ENCODE data around the gene GRID2. TPM values are rescaled to one million over a fixed set of nuclear protein-coding genes. Genes with fewer than 3 reads are reported as not detected.
"Not testable (repeated sequence)": the region's sequence is repeated elsewhere in the genome, so short reads cannot be mapped to it uniquely, and the experiment has no call there.

GRID2 gene
- total RNA-seq, 1 donor from 2014 or later, result not detected

DNA sequence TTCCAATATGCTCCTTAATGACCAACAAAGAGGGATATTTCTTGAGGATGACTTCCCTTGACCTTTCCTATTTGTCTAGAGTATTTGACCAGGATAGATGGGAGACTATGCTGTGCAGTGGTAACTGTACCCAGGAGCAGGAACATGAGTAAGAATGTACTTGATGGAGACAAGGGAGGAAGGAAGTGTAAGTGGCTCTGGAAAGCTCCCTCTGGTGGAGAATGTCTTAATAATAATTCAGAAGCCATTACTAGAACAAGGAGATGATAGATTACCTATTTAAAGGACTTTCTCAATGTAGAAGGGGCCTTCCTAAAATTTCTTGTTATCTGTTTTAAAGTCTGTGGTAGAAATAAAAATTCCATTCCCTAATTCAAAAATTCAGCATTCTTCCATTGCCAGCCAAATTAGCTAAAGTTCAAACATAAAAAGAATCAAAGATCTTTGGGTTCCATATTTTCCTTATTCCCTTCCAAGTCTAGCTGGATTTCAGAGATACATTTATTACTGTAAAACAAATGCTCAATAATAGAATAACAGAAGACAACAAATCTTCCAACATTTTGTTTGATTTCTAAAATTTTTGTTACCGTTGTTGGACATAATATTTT lies 83.8 kb downstream of the GRID2 start:
- Mint-ChIP-seq H3K9me3 (no peaks in the 10 kb centered on the region), H3K27ac (no peak overlapping the region), H3K27me3 (ENCODE audit: low read depth) (no peaks in the 10 kb centered on the region), H3K4me3 (ENCODE audit: low read depth) (no peak overlapping the region), H3K36me3 (ENCODE audit: low read depth) (no peaks in the 10 kb centered on the region), H3K4me1 (ENCODE audit: low read depth) (no peaks in the 10 kb centered on the region)
- intact Hi-C loops (cut with micrococcal nuclease), result loop anchor here (5.0 kb wide), 1 partner anchor 1970 kb away; no protein-coding TSS in a partner anchor
- DNase-seq (ENCODE audit: low spot score), result no peak

DNA sequence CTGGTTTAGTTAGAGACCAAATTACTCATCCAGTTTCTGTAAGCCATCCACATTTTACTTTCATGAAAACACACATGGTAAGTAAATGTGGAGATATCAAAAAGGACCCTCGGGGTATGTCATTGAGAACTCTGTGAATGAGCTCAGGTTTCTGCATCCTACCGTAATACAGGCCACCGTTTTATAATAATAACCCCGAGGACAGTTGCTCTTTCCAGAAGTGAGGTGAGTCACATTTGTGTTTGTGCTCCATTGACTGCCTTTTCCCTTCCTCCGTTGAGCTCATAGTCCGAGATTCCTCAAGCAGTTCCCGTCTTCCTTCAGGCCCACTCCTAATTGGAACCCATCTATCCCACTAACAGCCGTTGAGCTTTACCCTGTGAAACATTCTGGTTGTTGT lies 95.3 kb downstream of the GRID2 start:
- no peaks in the 10 kb centered on the region for H3K4me1 Mint-ChIP-seq (ENCODE audit: low read depth)
- intact Hi-C loops (cut with micrococcal nuclease), result no loop called here
- no peaks in the 10 kb centered on the region for H3K36me3 Mint-ChIP-seq (ENCODE audit: low read depth)
- DNase-seq (ENCODE audit: low spot score), result no peak
- no peaks in the 10 kb centered on the region for H3K9me3 Mint-ChIP-seq
- no peaks in the 10 kb centered on the region for H3K27me3 Mint-ChIP-seq (ENCODE audit: low read depth)
- no peak overlapping the region for H3K27ac Mint-ChIP-seq
- no peak overlapping the region for H3K4me3 Mint-ChIP-seq (ENCODE audit: low read depth)

GRCh38 chr4:92403525-92403924 lies 99.8 kb downstream of the GRID2 start:
- DNase-seq (ENCODE audit: low spot score); H3K9me3 Mint-ChIP-seq; H3K36me3 Mint-ChIP-seq (ENCODE audit: low read depth); H3K27ac Mint-ChIP-seq; intact Hi-C loops (cut with micrococcal nuclease); H3K4me3 Mint-ChIP-seq (ENCODE audit: low read depth); H3K27me3 Mint-ChIP-seq (ENCODE audit: low read depth); H3K4me1 Mint-ChIP-seq (ENCODE audit: low read depth): not testable (repeated sequence)

- no peaks in the 10 kb centered on the region for H3K4me1 Mint-ChIP-seq (ENCODE audit: low read depth)
- H3K36me3 Mint-ChIP-seq (ENCODE audit: low read depth), result no peaks in the 10 kb centered on the region
- peaks cover 7% of the 10 kb centered on the region for H3K9me3 Mint-ChIP-seq
- H3K27me3 Mint-ChIP-seq (ENCODE audit: low read depth), result no peaks in the 10 kb centered on the region
- intact Hi-C loops (cut with micrococcal nuclease), result no loop called here
- H3K4me3 Mint-ChIP-seq (ENCODE audit: low read depth), result no peak overlapping the region
- no peak overlapping the region for H3K27ac Mint-ChIP-seq
- DNase-seq (ENCODE audit: low spot score), result no peak
Observed at GRCh38 chr4:92406488-92406887, 102.7 kb downstream of the GRID2 start.

- Mint-ChIP-seq H3K4me1 (ENCODE audit: low read depth) (no peaks in the 10 kb centered on the region), H3K27ac (no peak overlapping the region), H3K27me3 (ENCODE audit: low read depth) (no peaks in the 10 kb centered on the region), H3K36me3 (ENCODE audit: low read depth) (no peaks in the 10 kb centered on the region), H3K4me3 (ENCODE audit: low read depth) (no peak overlapping the region), H3K9me3 (no peaks in the 10 kb centered on the region)
- intact Hi-C loops (cut with micrococcal nuclease), result no loop called here
- no peak for DNase-seq (ENCODE audit: low spot score)
Observed at GRCh38 chr4:92421920-92422319, 118.2 kb downstream of the GRID2 start.

GRCh38 chr4:92433272-92433758 lies 129.5 kb downstream of the GRID2 start:
- Mint-ChIP-seq H3K4me1 (ENCODE audit: low read depth) (no peaks in the 10 kb centered on the region), H3K9me3 (no peaks in the 10 kb centered on the region), H3K27me3 (ENCODE audit: low read depth) (no peaks in the 10 kb centered on the region), H3K4me3 (ENCODE audit: low read depth) (no peak overlapping the region), H3K27ac (no peak overlapping the region), H3K36me3 (ENCODE audit: low read depth) (no peaks in the 10 kb centered on the region)
- intact Hi-C loops (cut with micrococcal nuclease), result no loop called here
- no peak for DNase-seq (ENCODE audit: low spot score)

DNA sequence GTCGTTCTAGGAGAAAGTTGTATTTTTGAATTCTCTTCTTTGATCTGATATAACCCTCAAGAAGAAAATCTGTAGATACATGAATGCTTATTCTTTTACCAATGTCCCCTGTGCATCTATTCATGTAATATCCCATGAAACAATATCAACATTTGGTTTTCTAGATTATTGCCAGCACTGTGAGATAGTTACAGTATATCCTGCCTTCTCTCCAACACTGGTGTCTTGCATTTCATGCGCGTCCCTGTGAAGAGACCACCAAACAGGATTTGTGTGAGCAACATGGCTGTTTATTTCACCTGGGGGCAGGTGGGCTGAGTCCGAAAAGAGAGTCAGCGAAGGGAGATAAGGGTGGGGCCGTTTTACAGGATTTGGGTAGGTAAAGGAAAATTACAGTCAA lies 135.0 kb downstream of the GRID2 start:
- H3K27ac Mint-ChIP-seq; DNase-seq (ENCODE audit: low spot score); intact Hi-C loops (cut with micrococcal nuclease); H3K36me3 Mint-ChIP-seq (ENCODE audit: low read depth); H3K4me3 Mint-ChIP-seq (ENCODE audit: low read depth); H3K27me3 Mint-ChIP-seq (ENCODE audit: low read depth); H3K4me1 Mint-ChIP-seq (ENCODE audit: low read depth): not testable (repeated sequence)
- H3K9me3 Mint-ChIP-seq, result peaks cover 17% of the 10 kb centered on the region

DNA sequence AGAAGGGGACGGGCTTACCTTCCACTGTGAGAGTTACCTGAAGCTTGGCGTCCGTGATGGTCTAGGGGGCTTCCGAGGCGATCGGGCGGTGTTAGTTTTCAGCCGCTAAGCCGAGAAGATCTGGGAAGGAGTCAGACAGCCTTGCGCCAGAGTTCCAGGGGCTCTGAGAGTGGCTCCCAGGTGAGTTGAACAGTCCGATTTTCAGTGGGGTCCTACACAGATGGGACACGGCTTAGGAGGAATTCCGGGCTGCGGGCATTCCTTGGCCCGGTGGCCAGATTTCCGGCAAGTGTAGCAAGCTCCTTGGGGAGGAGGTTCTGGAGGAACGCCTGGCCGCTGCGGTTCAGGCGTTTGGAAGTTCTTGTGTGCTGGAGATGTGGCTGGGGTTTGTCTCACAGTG lies 138.4 kb downstream of the GRID2 start:
- intact Hi-C loops (cut with micrococcal nuclease); H3K4me3 Mint-ChIP-seq (ENCODE audit: low read depth); H3K27ac Mint-ChIP-seq; H3K4me1 Mint-ChIP-seq (ENCODE audit: low read depth); DNase-seq (ENCODE audit: low spot score); H3K36me3 Mint-ChIP-seq (ENCODE audit: low read depth); H3K27me3 Mint-ChIP-seq (ENCODE audit: low read depth): not testable (repeated sequence)
- H3K9me3 Mint-ChIP-seq, result peaks cover 17% of the 10 kb centered on the region

DNA sequence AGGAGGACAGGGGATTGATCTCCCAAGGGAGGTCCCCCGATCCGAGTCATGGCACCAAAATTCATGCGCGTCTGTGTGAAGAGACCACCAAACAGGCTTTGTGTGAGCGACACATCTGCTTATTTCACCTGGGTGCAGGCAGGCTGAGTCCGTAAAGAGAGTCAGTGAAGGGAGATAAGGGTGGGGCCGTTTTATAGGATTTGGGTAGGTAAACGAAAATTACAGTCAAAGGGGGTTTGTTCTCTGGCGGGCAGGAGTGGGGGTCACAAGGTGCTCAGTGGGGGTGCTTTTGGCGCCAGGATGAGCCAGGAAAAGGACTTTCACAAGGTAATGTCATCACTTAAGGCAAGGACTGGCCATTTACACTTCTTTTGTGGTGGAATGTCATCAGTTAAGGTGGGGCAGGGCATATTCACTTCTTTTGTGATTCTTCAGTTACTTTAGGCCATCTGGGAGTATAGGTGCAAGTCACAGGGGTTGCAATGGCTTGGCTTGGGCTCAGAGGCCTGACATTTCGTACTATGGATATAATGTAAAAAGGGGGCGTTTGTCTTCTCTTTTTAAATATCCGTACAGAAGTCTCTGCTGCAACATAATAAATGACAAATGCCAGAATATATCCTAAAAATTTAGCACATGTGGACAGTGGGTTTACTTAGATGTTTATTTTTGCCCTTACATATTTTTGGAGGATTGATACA lies 140.5 kb downstream of the GRID2 start:
- H3K27me3 Mint-ChIP-seq (ENCODE audit: low read depth); intact Hi-C loops (cut with micrococcal nuclease); H3K36me3 Mint-ChIP-seq (ENCODE audit: low read depth); H3K4me1 Mint-ChIP-seq (ENCODE audit: low read depth); H3K27ac Mint-ChIP-seq; H3K4me3 Mint-ChIP-seq (ENCODE audit: low read depth); DNase-seq (ENCODE audit: low spot score): not testable (repeated sequence)
- peaks cover 12% of the 10 kb centered on the region for H3K9me3 Mint-ChIP-seq

DNA sequence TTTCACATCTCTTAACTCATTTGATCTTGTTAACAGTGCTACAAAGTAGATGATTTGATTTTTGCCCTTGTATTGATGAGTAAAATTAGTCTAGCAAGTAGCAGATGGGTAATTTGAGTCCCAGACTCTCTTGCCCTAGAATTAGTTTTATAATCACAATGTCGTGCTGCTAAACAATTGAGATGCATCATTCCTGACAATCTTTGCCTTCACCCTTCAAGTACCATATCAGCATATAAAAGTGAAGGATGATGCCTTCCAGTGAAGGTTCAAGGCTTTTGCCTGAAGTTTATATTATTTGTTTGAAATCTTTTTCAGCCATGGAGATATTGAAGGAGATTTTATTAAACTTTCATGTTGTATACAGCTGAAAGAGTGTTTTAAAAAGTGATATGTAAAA lies 141.4 kb downstream of the GRID2 start:
- no peak for DNase-seq (ENCODE audit: low spot score)
- Mint-ChIP-seq H3K36me3 (ENCODE audit: low read depth) (no peaks in the 10 kb centered on the region), H3K4me3 (ENCODE audit: low read depth) (no peak overlapping the region), H3K27me3 (ENCODE audit: low read depth) (no peaks in the 10 kb centered on the region), H3K9me3 (peaks cover 12% of the 10 kb centered on the region), H3K27ac (no peak overlapping the region), H3K4me1 (ENCODE audit: low read depth) (no peaks in the 10 kb centered on the region)
- intact Hi-C loops (cut with micrococcal nuclease), result no loop called here

DNA sequence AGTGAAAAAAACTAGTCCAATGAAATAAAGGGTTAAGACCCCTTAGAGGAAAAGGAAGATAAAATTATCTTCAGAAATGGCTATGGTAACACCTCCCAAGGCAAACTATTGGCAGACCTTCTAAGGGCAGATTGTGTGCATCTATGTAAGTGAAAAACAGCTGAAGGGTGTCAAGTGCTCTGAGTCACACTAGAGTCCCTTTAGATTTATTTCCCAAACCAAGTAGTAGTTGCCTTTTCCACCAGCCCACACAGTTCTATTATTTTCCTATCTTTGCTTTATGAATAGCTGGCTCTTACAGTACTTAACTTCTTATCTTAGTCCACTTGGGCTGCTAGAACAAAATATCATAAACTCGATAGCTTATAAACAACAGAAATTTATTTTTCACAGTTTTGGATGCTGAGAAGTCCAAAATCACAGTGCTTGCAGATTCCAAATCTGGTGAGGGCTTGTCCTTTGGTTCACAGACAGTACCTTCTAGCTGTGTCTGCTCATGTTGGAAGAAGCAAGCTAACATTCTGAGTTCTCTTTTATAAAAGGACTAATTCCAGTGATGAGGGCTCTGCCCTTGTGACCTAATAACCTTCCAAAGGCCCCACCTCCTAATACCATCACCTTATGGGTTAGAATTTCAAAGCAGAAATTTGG lies 143.6 kb downstream of the GRID2 start:
- no peak for DNase-seq (ENCODE audit: low spot score)
- H3K27me3 Mint-ChIP-seq (ENCODE audit: low read depth), result no peaks in the 10 kb centered on the region
- H3K27ac Mint-ChIP-seq, result no peak overlapping the region
- no peaks in the 10 kb centered on the region for H3K36me3 Mint-ChIP-seq (ENCODE audit: low read depth)
- intact Hi-C loops (cut with micrococcal nuclease), result no loop called here
- no peaks in the 10 kb centered on the region for H3K4me1 Mint-ChIP-seq (ENCODE audit: low read depth)
- no peak overlapping the region for H3K4me3 Mint-ChIP-seq (ENCODE audit: low read depth)
- no peaks in the 10 kb centered on the region for H3K9me3 Mint-ChIP-seq

DNA sequence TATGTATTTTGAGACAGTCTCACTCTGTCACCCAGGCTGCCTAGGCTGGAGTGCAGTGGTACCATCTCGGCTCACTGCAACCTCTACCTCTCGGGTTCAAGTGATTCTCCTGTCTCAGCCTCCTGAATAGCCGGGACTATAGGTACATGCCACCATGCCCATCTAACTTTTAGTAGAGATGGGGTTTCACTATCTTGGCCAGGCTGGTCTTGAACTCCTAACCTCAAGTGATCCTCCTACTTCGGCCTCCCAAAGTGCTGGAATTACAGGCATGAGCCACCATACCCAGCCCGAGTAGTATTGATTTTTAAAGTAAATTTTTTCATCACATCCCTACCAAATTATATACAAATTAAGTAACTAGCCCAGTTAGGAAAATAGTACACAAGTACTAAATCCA lies 144.4 kb downstream of the GRID2 start:
- H3K27ac Mint-ChIP-seq; intact Hi-C loops (cut with micrococcal nuclease); H3K36me3 Mint-ChIP-seq (ENCODE audit: low read depth); H3K4me1 Mint-ChIP-seq (ENCODE audit: low read depth); H3K9me3 Mint-ChIP-seq; H3K4me3 Mint-ChIP-seq (ENCODE audit: low read depth); DNase-seq (ENCODE audit: low spot score); H3K27me3 Mint-ChIP-seq (ENCODE audit: low read depth): not testable (repeated sequence)

GRCh38 chr4:92450694-92451093 lies 146.9 kb downstream of the GRID2 start:
- Mint-ChIP-seq H3K4me3 (ENCODE audit: low read depth) (no peak overlapping the region), H3K9me3 (peaks cover 3% of the 10 kb centered on the region), H3K36me3 (ENCODE audit: low read depth) (no peaks in the 10 kb centered on the region), H3K27me3 (ENCODE audit: low read depth) (no peaks in the 10 kb centered on the region), H3K4me1 (ENCODE audit: low read depth) (no peaks in the 10 kb centered on the region), H3K27ac (no peak overlapping the region)
- intact Hi-C loops (cut with micrococcal nuclease), result no loop called here
- DNase-seq (ENCODE audit: low spot score), result no peak

Data from activated T-helper 2 cell treated with anti-CD3 and anti-CD28 coated beads, Interferon-gamma antibody, Interleukin-2, Interleukin-4, amounts not matched to agents 10 μg/mL and 5 μg/mL and 100 μg/mL, durations not matched to agents 14 hours and 24 hours and 36 hours (primary cell).